Uterus (tissue), 4 donors: ENCODE results near the gene EPB41. TPM values are rescaled to one million over a fixed set of nuclear protein-coding genes. Genes with fewer than 3 reads are reported as not detected.
"Not testable (repeated sequence)": the region's sequence is repeated elsewhere in the genome, so short reads cannot be mapped to it uniquely, and the experiment has no call there.

ENCODE experiments used
- DNase-seq, 2 donors: peaks; one replicate each; pipeline ENCODE4 v3.0.0-alpha.2; 2019 to 2020
- H3K27ac ChIP-seq, 2 donors: fragments of 200-600 bp; sonication (generic); 1 replicate in 1 of 2; 2 replicates in 1 of 2; pipeline ENCODE4 v1.5.1; 2016 to 2018
- H3K27me3 ChIP-seq, 2 donors: fragments of 200-600 bp; sonication (generic); one replicate each; pipeline ENCODE4 v1.5.1; 2018 to 2019; ENCODE audit warnings: control low read depth in 1 of 2
- H3K36me3 ChIP-seq, 2 donors: fragments of 200-600 bp; sonication (generic); one replicate each; pipeline ENCODE4 v1.5.1; 2019; ENCODE audit warnings: control low read depth in 1 of 2
- H3K4me1 ChIP-seq, 2 donors: fragments of 200-600 bp; sonication (generic); one replicate each; pipeline ENCODE4 v1.5.1; 2018 to 2019; ENCODE audit warnings: control low read depth in 1 of 2
- H3K4me3 ChIP-seq, 2 donors: fragments of 200-600 bp; sonication (generic); 1 replicate in 1 of 2; 2 replicates in 1 of 2; pipeline ENCODE4 v1.5.1; 2018 to 2019; ENCODE audit warnings: mild to moderate bottlenecking in 1 of 2
- H3K9me3 ChIP-seq, 2 donors: fragments of 200-600 bp; sonication (generic); one replicate each; pipeline ENCODE4 v1.5.1; 2019; ENCODE audit warnings: control low read depth in 1 of 2
- POLR2A ChIP-seq, 2 donors: fragments of 450-650 bp; IDR thresholded peaks; one replicate each; pipeline ENCODE4 v1.6.1; 2016; ENCODE audit warnings: antibody characterized with exemption in 2 of 2, mild to moderate bottlenecking in 1 of 2, moderate library complexity in 1 of 2
- intact Hi-C: fragments of 100-400 bp; cut with DNase I; formaldehyde crosslinking; loops from one replicate; pipeline ENCODE4 v1.15.1; 2023; ENCODE audit warnings: low total_unique reads
- total RNA-seq, 4 donors: library from RNA; depleted of rRNA in 3 of 4; stranded (reverse); fragments of >200 nt in 3 of 4; gene quantifications; one replicate each; pipeline versions ENCODE4 v1.1.0 to v1.2.4, GENCODE V29; 2014 to 2023
- TF ChIP-seq, protein P1 (sequence below), 4 experiments: fragments of 200-600 bp in 2 of 4; fragments of 450-650 bp in 2 of 4; sonication (generic) in 2 of 4; IDR thresholded peaks; one replicate each; pipeline ENCODE4 v1.5.1; 2016 to 2019; ENCODE audit warnings: antibody characterized with exemption in 4 of 4, mild to moderate bottlenecking in 2 of 4, moderate library complexity in 1 of 4
- donor health status: DM: yes; HTN: yes; CAD: no.

EPB41 gene
- total RNA-seq, 4 donors from 2014 or later: 16.2 to 1,146 (median 45.4) TPM

DNA sequence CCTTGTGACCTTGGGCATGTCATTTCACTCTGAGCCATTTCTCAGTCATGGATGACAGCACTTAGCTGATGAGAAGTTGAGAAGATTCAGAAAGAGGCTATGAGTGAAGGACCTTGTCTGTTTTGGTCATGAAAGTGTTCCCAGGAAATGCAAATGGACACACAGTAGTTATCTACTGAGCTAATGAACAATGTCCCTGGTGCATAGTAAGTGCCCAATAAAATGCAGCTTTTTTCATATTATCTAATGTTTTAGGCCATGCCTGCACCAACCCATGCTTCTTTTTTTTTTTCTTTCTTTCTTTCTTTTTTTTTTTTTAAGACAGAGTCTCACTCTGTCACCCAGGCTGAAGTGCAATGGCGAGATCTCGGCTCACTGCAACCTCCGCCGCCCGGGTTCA is 44.4 kb upstream of the EPB41 start:
- TF ChIP-seq, protein P1, sequence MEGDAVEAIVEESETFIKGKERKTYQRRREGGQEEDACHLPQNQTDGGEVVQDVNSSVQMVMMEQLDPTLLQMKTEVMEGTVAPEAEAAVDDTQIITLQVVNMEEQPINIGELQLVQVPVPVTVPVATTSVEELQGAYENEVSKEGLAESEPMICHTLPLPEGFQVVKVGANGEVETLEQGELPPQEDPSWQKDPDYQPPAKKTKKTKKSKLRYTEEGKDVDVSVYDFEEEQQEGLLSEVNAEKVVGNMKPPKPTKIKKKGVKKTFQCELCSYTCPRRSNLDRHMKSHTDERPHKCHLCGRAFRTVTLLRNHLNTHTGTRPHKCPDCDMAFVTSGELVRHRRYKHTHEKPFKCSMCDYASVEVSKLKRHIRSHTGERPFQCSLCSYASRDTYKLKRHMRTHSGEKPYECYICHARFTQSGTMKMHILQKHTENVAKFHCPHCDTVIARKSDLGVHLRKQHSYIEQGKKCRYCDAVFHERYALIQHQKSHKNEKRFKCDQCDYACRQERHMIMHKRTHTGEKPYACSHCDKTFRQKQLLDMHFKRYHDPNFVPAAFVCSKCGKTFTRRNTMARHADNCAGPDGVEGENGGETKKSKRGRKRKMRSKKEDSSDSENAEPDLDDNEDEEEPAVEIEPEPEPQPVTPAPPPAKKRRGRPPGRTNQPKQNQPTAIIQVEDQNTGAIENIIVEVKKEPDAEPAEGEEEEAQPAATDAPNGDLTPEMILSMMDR (IDR thresholded peaks at IDR 0.05): no peak
- no peak for TF ChIP-seq POLR2A (IDR thresholded peaks at IDR 0.05)
- H3K4me3 ChIP-seq: no peak overlapping the region
- H3K36me3 ChIP-seq: no peaks in the 10 kb centered on the region
- DNase-seq: no peak
- H3K9me3 ChIP-seq: no peaks in the 10 kb centered on the region
- intact Hi-C loops: loop anchor here (5.0 kb wide), 1 partner anchor 83 kb away; no protein-coding TSS in a partner anchor
- no peak overlapping the region for H3K27ac ChIP-seq
- no peaks in the 10 kb centered on the region for H3K27me3 ChIP-seq
- no peaks in the 10 kb centered on the region for H3K4me1 ChIP-seq

DNA sequence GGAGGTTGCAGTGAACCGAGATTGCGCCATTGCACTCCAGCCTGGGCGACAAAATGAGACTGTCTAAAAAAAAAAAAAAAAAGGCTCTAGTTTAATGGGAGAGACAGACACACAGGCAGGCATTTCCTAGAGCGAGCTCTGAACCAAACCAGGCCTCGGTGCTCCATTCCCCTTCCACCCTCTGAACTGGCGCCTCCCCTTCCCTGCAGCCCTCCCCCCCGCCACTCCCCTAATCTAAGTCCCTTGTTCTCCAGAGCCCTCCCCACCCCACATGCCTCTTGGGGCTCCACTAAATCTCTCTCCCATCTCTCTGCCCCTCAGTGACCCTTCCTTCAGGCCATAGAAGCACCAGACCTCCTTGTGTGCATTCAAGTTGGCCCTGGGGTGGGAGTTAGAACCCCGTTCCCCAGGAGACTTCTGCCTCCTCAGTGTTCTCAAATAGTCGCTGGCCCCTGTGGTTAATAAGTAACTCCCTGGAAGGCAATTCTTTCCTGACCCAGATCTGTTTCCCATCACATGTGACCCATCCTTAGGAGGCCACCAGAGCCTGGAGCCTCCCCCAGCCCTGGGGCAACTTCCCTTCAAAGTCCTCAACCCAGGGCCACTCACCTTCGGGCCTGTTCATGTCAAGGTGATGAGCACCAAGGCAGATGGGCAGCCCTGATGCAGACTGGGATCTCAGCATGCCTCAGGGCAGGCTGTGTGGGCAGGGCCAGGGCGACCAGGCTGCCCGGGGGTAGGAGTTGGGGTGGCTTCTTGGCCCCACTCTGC is 42.6 kb upstream of the EPB41 start:
- no peak for DNase-seq
- no peaks in the 10 kb centered on the region for H3K4me1 ChIP-seq
- intact Hi-C loops: no loop called here
- TF ChIP-seq, protein P1 (IDR thresholded peaks at IDR 0.05): no peak
- no peak for TF ChIP-seq POLR2A (IDR thresholded peaks at IDR 0.05)
- H3K27ac ChIP-seq: no peak overlapping the region
- H3K27me3 ChIP-seq: no peaks in the 10 kb centered on the region
- no peak overlapping the region for H3K4me3 ChIP-seq
- H3K36me3 ChIP-seq: no peaks in the 10 kb centered on the region
- H3K9me3 ChIP-seq: no peaks in the 10 kb centered on the region

DNA sequence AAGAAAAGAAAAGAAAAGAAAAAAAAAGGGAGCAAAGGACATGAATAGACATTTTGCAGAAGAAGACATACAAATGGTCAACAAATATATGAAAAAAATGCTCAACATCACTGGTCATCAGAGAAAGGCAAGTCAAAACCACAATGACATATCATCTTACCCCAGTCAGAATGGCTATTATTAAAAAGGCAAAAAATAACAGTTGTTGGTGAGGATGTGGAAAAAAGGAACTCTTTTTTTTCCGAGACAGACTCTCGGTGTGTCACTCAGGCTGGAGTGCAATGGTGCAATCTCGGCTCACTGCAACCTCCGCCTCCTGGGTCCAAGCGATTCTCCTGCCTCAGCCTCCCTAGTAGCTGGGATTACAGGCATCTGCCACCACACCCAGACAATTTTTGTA is 39.2 kb upstream of the EPB41 start:
- H3K27me3 ChIP-seq, H3K27ac ChIP-seq, H3K4me1 ChIP-seq, H3K36me3 ChIP-seq, H3K9me3 ChIP-seq, DNase-seq, H3K4me3 ChIP-seq, intact Hi-C loops: not testable (repeated sequence)

DNA sequence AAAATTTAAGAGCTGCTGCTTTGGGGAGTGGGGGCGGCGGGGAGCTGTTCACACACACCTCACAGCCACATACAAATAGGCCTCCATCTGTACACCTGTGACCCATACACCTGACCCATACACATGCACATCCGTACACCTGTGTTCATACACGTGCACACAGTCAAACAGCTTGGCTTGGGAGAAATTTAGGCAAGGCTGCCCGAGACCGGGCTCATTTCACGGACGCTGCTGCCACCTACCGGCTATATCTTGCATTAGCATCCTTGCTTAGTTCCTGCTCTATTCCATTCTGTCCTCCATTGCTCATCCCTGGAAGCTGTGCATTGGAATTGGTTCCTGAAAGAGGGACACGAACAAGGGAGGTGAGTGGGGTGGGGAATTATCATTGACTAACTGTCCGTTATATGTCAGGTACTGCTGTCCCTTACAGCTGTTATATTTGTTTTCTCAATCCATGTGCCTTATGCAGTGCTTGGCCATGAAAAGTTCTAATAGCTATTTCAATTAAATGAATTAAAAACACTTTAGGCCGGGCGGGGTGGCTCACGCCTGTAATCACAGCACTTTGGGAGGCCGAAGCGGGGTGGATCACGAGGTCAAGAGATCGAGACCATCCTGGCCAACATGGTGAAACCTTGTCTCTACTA is 37.1 kb upstream of the EPB41 start:
- H3K27me3 ChIP-seq: no peaks in the 10 kb centered on the region
- TF ChIP-seq, protein P1 (IDR thresholded peaks at IDR 0.05): peak; percentile 89 to 92 (median 91)
- TF ChIP-seq POLR2A (IDR thresholded peaks at IDR 0.05): no peak
- intact Hi-C loops: no loop called here
- no peak overlapping the region for H3K27ac ChIP-seq
- H3K9me3 ChIP-seq: no peaks in the 10 kb centered on the region
- no peak overlapping the region for H3K4me3 ChIP-seq
- no peaks in the 10 kb centered on the region for H3K36me3 ChIP-seq
- H3K4me1 ChIP-seq: no peaks in the 10 kb centered on the region
- DNase-seq: peak; percentile 75 to 78

DNA sequence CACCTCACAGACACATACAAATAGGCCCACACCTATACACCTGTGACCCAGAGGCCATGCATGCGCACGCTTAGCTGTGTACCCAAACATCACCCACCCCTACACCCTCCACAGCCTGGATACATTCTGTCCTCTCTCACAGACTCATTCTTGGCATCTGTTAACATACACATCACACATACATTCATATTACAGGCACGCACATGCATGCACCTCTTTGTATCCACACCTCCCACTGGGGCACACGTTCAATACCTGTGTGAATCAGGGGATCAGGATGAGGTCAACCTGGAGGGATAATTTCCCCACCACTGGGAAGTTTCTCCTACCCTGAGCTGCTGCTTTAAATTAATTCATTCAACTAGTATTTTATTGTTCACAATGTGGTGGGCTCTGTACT is 35.6 kb upstream of the EPB41 start:
- no peaks in the 10 kb centered on the region for H3K9me3 ChIP-seq
- no peak overlapping the region for H3K4me3 ChIP-seq
- intact Hi-C loops: no loop called here
- DNase-seq: no peak
- no peaks in the 10 kb centered on the region for H3K4me1 ChIP-seq
- H3K27ac ChIP-seq: no peak overlapping the region
- no peak for TF ChIP-seq POLR2A (IDR thresholded peaks at IDR 0.05)
- TF ChIP-seq, protein P1 (IDR thresholded peaks at IDR 0.05): no peak
- H3K36me3 ChIP-seq: no peaks in the 10 kb centered on the region
- H3K27me3 ChIP-seq: no peaks in the 10 kb centered on the region
